GM12891 (cell line): ENCODE data around the gene TEX19.

Source experiments
- POLR2A ChIP-seq: IDR thresholded peaks from 2 replicates; pipeline ENCODE4 v1.6.1; 2011; ENCODE audit warnings: low read depth, low read length, control low read depth
- POLR2AphosphoS5 ChIP-seq: IDR thresholded peaks from 2 replicates; pipeline ENCODE4 v1.6.1; 2011; ENCODE audit warnings: low read depth, low read length, control low read depth
- TAF1 ChIP-seq: IDR thresholded peaks from 2 replicates; pipeline ENCODE4 v1.6.1; 2011; ENCODE audit warnings: low read depth, low read length, control low read depth

- TF ChIP-seq POLR2AphosphoS5 (no peak), POLR2A (no peak), TAF1 (no peak)
Measured at GRCh38 chr17:82322526-82323453, 36.3 kb upstream of the TEX19 start.
